ENCODE results near the gene SLC22A25. TPM values are rescaled to one million over a fixed set of nuclear protein-coding genes. Genes with fewer than 3 reads are reported as not detected.

The SLC22A25 gene
- total RNA-seq, 1 donor from 2014 or later = 0.98 TPM

DNA sequence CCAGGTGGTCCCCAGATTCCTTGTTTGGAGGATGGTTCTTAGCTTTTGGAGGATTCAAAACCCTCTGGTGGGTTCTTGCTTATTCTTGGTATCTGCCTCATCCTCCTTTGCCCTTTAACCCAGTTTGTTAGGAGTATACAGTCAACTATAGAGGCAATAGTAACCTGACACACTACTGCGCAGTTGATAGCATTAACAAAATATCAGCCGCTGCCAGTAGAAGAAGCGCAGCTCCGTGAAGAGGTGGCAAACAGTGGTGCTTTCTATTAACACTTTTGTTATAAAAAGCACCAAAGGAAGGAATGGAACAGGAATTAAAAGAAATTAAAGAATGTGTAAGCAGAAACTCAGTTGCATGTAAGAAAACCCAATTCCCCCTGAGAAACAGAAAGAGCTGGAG lies 29.3 kb downstream of the SLC22A25 start:
- no peak for DNase-seq (ENCODE audit: extremely low spot score in 2 of 2)
- TF ChIP-seq CTCF (IDR thresholded peaks at IDR 0.05) = no peak
- TF ChIP-seq POLR2AphosphoS5 (IDR thresholded peaks at IDR 0.05; ENCODE audit: insufficient read depth in 1 of 2, low read depth in 1 of 2) = no peak
- TF ChIP-seq POLR2A (IDR thresholded peaks at IDR 0.05) = no peak
- Histone ChIP-seq H3K9me3 (no peaks in the 10 kb centered on the region), H3K36me3 (no peaks in the 10 kb centered on the region), H3K27ac (no peak overlapping the region), H3K27me3 (no peaks in the 10 kb centered on the region), H3K4me1 (no peaks in the 10 kb centered on the region), H3K4me3 (no peak overlapping the region)
- intact Hi-C loops (cut with DNase I) = no loop called here

GRCh38 chr11:63212742-63213141 lies 30.7 kb downstream of the SLC22A25 start:
- Histone ChIP-seq H3K36me3 (no peaks in the 10 kb centered on the region), H3K4me1 (no peaks in the 10 kb centered on the region), H3K9me3 (no peaks in the 10 kb centered on the region), H3K4me3 (no peak overlapping the region), H3K27ac (no peak overlapping the region), H3K27me3 (no peaks in the 10 kb centered on the region)
- TF ChIP-seq CTCF (IDR thresholded peaks at IDR 0.05) (peak in 1 of 3 experiments; percentile 22), POLR2AphosphoS5 (IDR thresholded peaks at IDR 0.05; ENCODE audit: insufficient read depth in 1 of 2, low read depth in 1 of 2) (no peak), POLR2A (IDR thresholded peaks at IDR 0.05) (no peak)
- DNase-seq (ENCODE audit: extremely low spot score in 2 of 2) = no peak
- intact Hi-C loops (cut with DNase I) = no loop called here

GRCh38 chr11:63210111-63210510 lies 33.3 kb downstream of the SLC22A25 start:
- intact Hi-C loops (cut with DNase I) = no loop called here
- Histone ChIP-seq H3K27me3 (no peaks in the 10 kb centered on the region), H3K4me3 (no peak overlapping the region), H3K4me1 (no peaks in the 10 kb centered on the region), H3K9me3 (no peaks in the 10 kb centered on the region), H3K36me3 (no peaks in the 10 kb centered on the region), H3K27ac (no peak overlapping the region)
- no peak for TF ChIP-seq CTCF (IDR thresholded peaks at IDR 0.05)
- no peak for TF ChIP-seq POLR2A (IDR thresholded peaks at IDR 0.05)
- TF ChIP-seq POLR2AphosphoS5 (IDR thresholded peaks at IDR 0.05; ENCODE audit: insufficient read depth in 1 of 2, low read depth in 1 of 2) = no peak
- no peak for DNase-seq (ENCODE audit: extremely low spot score in 2 of 2)

Other genes with a start within 250 kb of the SLC22A25 start
- not detected for gene SLC22A8, start 227.8 kb downstream of the SLC22A25 start, total RNA-seq
- gene SLC22A24, start 99.4 kb downstream of the SLC22A25 start, total RNA-seq = not detected
- not detected for gene SLC22A9, start 126.2 kb upstream of the SLC22A25 start, total RNA-seq
- gene PLAAT5, start 247.6 kb upstream of the SLC22A25 start, total RNA-seq = 0.74 TPM